Esophagus squamous epithelium (tissue), 4 donors: ENCODE results near the gene DUS2.

Experiments used
- CTCF ChIP-seq, 6 experiments: fragments of 450-650 bp in 4 of 6; fragments of 200-600 bp in 2 of 6; sonication (generic) in 2 of 6; IDR thresholded peaks; one replicate each; pipeline ENCODE4 v1.5.1; 2016 to 2019; ENCODE audit warnings: antibody characterized with exemption in 6 of 6, mild to moderate bottlenecking in 4 of 6, moderate library complexity in 4 of 6
- POLR2A ChIP-seq, 4 donors: fragments of 450-650 bp; IDR thresholded peaks; one replicate each; pipeline ENCODE4 v1.6.1; 2017; ENCODE audit warnings: antibody characterized with exemption in 4 of 4, mild to moderate bottlenecking in 4 of 4, moderate library complexity in 3 of 4

- TF ChIP-seq CTCF (IDR thresholded peaks at IDR 0.05) (no peak), POLR2A (IDR thresholded peaks at IDR 0.05) (no peak)
Measured at GRCh38 chr16:68090533-68090932, 67.4 kb downstream of the DUS2 start.
